NCI-H2081 treated with DMSO at 0.1 percent for 48 hours (cell line): ENCODE measurements around the gene NDUFS1.
"Not testable (repeated sequence)": the region's sequence is repeated elsewhere in the genome, so short reads cannot be mapped to it uniquely, and the experiment has no call there.

Experiments
- DNase-seq: peaks from one replicate; lab custom pipeline; 2025; lab: John Stamatoyannopoulos, UW

Gene NDUFS1

GRCh38 chr2:206162401-206162800 lies 3.2 kb upstream of the NDUFS1 start:
- DNase-seq = not testable (repeated sequence)

- DNase-seq = no peak
These were observed 1.5 kb upstream of the NDUFS1 start for GRCh38 chr2:206160807-206161179.

GRCh38 chr2:206160125-206160806 lies 1.0 kb upstream of the NDUFS1 start:
- DNase-seq = no peak

DNA sequence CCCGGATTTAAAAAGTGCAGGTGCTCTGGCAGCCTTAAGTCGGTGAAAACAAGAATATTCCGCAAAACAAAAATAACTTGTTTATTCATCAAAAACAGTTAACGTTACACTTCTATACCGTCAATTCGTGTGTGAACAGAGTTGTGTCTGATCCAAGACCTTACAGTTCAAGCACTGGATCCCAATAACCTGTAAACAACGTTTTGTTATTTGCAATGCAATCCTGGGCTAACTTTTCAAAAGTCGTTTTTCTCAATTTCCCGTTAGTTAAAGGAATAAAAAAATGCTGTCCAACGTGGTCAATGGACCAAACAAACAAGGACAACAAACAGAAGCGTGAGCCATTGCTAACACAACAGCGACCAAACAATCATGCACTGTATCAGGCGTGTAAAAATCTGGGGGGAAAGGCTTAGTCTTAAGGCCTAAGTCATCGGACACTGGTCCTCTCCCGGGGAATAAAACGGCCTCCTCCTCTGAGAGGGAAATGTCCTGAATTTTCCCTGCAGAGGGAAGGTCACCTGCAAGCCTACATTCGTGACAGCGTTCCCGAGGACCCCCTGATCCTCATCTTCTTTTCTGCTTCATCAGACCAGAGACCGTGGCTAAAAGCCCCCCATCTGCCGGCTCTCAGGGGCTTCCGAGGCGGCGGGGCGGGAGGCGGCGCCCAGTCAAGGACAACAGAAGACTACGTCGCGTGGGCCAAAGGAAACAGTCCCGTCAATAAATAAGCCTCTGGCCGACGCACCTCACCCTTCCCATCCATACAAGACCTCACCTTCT lies 490 bp downstream of the NDUFS1 start:
- no peak for DNase-seq

DNA sequence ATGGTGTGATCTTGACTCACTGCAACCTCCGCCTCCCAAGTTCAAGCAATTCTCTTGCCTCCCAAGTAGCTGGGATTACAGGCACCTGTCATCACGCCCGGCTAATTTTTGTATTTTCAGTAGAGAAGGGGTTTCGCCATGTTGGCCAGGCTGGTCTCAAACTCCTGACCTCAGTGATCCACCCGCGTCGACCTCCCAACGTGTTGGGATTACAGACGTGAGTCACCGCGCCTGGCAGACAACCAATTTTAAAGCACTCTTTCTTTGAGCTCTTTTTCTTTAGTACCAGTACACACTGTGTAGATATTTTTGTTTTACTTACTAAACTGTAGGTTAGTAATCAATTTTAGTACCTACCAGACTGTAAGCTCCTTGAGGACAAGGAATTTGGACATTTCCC lies 2.2 kb downstream of the NDUFS1 start:
- DNase-seq = not testable (repeated sequence)

GRCh38 chr2:206154197-206154596 lies 5.0 kb downstream of the NDUFS1 start:
- no peak for DNase-seq

DNA sequence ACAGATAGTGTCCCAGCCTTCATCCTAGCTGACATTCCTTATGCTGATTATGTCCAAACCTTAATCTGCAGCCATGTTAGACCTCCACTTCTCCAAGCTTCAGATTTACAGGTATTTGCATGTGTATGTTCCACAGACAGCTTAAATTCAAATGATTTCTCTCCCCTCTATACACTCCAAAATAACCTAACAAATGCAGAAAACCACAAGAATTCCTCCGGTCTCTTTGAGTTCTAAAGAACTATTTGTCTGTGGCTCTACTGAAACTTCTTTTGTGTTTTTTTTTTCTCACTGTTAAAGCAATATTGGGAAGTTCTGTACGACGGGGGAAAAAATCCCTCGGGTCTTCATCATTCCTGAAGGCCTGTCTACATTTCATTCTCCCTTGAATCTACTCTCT lies 8.6 kb downstream of the NDUFS1 start:
- no peak for DNase-seq

DNA sequence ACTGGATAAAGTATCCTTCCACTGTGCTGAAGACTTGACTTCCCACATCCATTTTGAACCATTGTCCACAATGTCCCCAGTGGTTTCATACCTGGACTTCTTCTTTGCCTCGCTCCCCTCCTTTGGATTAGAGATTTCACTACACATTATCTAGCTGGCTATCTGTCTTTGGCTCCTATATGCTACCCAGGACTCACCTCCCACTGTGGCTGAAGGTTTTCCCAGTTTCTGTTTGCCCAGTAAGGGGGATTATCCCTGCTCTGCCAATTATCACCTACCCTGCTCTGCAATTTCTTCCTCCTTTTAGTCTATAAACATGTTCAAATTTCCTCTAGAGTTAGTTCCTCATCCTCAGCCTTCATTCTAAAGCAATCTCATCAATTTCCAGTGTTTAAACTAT lies 9.1 kb downstream of the NDUFS1 start:
- DNase-seq = no peak

DNA sequence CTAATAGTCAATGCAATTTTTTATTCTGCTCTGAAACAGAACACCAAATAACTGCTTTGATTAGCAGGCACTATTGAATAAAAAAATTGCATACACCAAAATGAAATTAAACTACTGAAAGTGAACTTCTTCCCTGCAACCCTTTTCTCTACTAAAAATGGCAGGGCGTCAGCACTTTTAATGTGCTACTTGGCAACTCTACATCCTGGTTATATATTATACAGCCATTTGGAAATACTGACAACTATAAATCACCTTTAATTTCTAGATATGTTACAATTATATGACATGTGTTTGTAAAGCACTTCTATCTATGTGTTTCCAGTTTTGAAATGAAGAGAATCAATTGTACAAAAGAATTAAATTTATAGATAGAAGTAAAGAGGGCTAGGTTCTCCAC lies 9.9 kb downstream of the NDUFS1 start:
- DNase-seq = no peak

DNA sequence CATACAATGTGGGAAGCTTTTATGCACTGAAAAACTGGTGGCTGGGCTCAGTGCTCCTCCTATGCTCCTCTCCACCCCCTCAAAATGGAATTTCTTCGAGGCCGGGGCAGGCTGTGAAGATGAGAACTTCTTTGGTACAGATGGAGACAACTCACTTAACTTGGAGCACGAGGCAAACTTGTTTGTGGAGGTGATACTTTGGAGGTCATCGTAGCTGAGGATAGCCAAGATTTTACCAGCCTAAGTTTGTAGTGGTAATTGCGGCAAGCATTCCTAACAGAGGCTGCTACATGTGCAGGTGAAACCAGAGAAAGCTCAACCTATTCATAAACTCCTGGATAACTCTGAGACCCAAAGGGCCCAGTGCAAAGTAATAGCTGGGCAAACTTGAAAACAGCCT lies 13.6 kb downstream of the NDUFS1 start:
- DNase-seq = no peak

DNA sequence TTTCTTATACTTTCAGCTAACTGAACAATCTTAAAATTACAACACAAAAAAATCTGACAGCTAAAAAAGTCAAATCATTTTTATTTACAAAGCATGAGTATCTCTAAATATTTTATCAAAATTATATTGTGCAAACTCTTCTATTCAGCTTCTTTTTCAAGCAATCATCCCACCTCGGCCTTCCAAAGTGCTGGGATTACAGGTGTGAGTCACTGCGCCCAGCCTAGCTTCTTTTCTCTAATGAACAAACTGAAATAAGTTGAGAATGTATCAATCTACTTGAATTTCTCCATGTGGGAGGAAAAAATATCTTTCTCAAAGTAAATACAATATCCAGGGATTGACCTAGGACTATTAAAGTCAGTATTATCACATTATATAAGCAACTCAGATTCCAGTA lies 14.9 kb downstream of the NDUFS1 start:
- DNase-seq = no peak

- no peak for DNase-seq
These were observed 15.8 kb downstream of the NDUFS1 start for GRCh38 chr2:206143451-206143850.

- no peak for DNase-seq
These were observed 31.6 kb downstream of the NDUFS1 start for GRCh38 chr2:206127656-206128055.

GRCh38 chr2:206125901-206126300 lies 33.3 kb downstream of the NDUFS1 start:
- DNase-seq = no peak

GRCh38 chr2:206122569-206122968 lies 36.7 kb downstream of the NDUFS1 start:
- DNase-seq = not testable (repeated sequence)

- DNase-seq = no peak
These were observed 43.0 kb downstream of the NDUFS1 start for GRCh38 chr2:206116278-206116677.

- no peak for DNase-seq
These were observed 44.1 kb downstream of the NDUFS1 start for GRCh38 chr2:206115026-206115578.

DNA sequence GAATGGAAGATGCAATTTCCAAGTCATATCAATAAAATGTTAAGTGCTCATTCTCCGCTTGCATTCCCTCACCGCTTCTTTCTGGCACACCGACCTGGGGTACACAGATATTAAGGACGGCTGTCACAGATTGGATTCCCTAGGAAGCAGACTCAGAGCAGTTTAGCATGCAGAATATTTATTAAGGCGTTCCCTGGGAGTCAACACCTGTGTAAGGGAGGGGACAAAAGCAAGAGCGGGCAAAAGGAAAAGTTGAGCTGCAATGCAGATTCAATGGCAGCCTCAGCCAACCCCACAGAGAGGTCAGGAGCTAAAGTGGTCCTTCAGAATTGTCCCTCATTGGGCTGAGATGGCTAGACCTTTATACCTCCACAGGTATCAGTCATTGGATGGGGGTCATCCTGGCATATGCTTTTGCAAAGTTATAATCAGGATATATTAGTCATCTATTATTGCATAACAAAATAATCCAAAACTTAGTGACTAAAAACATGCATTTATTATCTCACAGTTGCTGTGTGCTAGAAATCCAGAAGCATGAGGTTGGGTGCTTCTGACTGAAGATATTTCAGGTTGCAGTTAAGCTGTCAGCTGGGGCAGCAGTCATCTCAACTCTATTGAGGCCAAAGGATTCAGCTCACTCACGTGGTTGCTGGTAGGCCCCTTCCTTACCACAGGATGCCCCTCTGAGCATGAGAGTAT lies 46.2 kb downstream of the NDUFS1 start:
- no peak for DNase-seq

- DNase-seq = no peak
These were observed 47.1 kb downstream of the NDUFS1 start for GRCh38 chr2:206112108-206112507.

GRCh38 chr2:206108713-206109112 lies 50.5 kb downstream of the NDUFS1 start:
- no peak for DNase-seq

DNA sequence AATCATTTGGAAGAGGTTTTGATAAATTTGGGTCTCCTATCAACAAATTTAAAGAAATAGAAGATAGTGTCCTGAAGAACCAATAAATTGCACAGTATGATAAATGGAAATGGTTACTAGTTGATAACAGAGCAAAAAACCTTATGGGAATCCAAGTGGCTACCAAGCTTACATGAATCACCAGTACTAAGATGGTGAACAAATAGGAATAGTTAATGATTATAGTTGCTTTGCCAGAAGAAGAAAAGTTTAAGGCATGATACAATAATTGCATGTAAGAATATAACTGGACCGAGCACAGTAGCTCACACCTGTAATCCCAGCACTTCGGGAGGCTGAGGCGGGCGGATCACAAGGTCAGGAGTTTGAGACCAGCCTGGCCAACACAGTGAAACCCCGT lies 53.7 kb downstream of the NDUFS1 start:
- no peak for DNase-seq

- DNase-seq = no peak
These were observed 54.2 kb downstream of the NDUFS1 start for GRCh38 chr2:206105038-206105437.

GRCh38 chr2:206098872-206099271 lies 60.4 kb downstream of the NDUFS1 start:
- DNase-seq = not testable (repeated sequence)
